RPMI7951 (cell line): ENCODE data around the gene ATP6V0D1. TPM values are rescaled to one million over a fixed set of nuclear protein-coding genes. Genes with fewer than 3 reads are reported as not detected.

Experiments
- DNase-seq: peaks from one replicate; pipeline ENCODE4 v3.0.0-alpha.2; 2012; ENCODE audit warnings: low read depth
- total RNA-seq: library from RNA; depleted of rRNA; stranded (reverse); fragments of >200 nt; shearing (Covaris generic); gene quantifications from 2 replicates; pipeline ENCODE4 v1.2.3, GENCODE V29; 2014

Gene ATP6V0D1
- total RNA-seq, 1 experiment from 2014 or later: 141 TPM

GRCh38 chr16:67409631-67410030, 71.3 kb downstream of the ATP6V0D1 start:
- DNase-seq: no peak

GRCh38 chr16:67407788-67408452, 73.0 kb downstream of the ATP6V0D1 start:
- DNase-seq: no peak

GRCh38 chr16:67407176-67407787, 73.7 kb downstream of the ATP6V0D1 start:
- DNase-seq: no peak

DNA sequence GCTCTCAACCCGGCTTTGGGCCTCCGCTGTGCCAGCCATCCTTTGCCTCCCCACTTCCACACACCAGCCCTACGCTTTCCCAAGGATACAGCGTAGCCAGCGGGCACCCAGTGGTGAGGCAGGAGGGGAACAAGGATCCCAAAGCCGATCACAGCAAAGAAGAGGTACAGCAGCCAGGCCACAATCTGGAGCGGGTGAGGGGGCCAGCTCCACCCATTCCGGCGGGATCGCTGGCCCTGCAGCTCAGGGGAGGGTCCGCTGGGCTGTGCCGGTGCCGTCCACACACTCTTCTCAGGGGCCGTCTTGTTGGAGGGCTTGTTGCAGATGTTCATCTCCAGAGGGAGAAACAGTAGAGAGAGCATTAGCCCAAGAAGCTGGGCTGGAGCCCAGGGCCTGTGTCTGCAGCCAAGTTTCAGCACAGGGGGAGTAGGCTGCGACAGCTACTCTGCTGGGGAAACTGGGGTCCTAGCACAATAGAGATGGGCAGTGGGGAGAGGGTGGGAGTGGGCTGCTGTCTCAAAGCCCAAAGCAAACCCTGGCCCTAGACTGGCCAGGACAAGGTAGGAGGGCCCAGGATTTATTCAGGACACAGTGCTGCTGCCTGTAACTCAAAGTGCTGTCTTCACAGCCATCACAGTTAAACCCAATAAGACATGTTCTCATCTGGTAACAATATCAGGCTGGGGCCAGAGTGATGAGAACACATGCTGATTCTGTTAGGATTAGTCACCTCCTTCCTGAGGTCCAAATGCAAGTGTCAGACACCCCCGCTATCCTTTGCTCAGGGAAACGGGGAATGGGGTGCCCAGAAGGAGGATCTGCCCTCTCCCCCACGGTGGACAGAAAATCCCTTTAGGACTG, 74.6 kb downstream of the ATP6V0D1 start:
- DNase-seq: peak; percentile 57

- DNase-seq: no peak
These were observed 75.6 kb downstream of the ATP6V0D1 start for GRCh38 chr16:67405336-67405735.

DNA sequence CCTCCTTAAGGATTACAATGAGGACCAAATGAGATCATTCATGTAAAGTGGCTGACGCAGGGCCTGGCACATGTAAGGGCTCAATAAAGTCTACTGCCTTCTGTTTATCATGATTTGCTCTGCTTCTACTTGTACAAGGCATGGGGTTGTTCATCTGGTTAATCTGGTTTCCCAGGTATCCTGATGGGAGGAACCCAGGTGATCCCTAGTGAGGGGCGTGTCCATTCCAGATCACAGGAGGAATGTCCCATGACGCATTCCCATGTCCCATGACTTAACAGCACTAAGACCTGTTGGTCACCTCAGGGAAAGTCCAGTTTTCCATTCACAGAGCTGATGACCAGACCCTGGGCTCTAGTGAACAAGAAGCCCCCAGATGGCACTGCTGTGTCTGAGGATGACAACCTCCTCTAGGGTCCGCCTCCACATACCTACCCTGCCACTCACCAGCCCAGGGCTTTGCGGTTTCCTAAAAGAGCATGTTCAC, 76.2 kb downstream of the ATP6V0D1 start:
- DNase-seq: no peak

- no peak for DNase-seq
These were observed 76.9 kb downstream of the ATP6V0D1 start for GRCh38 chr16:67403976-67404555.

- DNase-seq: no peak
These were observed 80.1 kb downstream of the ATP6V0D1 start for GRCh38 chr16:67400901-67401300.

GRCh38 chr16:67399749-67400704, 80.9 kb downstream of the ATP6V0D1 start:
- no peak for DNase-seq

GRCh38 chr16:67399218-67399733, 81.7 kb downstream of the ATP6V0D1 start:
- DNase-seq: no peak

DNA sequence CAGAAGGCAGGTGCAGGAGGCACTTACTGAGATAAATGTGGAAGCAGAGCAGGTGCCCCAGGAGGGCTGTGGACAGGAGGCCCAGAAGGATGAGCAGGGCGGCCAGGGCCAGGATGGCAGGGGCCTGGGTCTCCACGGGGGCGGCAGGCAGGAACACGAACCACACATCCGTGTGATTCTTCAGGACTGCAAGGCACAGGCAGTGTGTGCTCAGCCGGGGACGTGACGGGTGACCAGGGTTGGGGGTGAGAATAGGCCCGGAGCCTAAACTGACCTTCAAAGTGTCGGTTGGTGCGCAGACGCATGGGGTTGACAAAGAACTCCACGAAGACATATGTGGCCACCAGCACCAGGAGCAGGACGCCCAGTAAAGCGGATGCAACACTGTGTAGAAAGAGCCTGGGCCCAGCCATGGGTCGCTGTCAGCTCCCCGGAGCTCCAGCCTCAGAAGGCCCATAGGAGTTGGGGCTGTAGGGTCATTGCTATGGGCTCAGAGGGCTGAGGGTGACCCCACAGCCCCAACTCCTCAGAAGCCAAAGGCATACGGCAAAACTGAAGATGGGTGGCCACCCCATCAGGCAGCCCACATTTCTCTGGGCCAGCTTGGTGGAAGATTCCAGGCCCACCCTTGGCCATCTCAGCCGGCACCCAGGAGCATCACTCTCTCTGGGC, 82.3 kb downstream of the ATP6V0D1 start:
- DNase-seq: no peak

- DNase-seq: no peak
These were observed 83.0 kb downstream of the ATP6V0D1 start for GRCh38 chr16:67397812-67398545.

GRCh38 chr16:67397036-67397801, 83.7 kb downstream of the ATP6V0D1 start:
- DNase-seq: no peak

GRCh38 chr16:67396159-67397035, 84.6 kb downstream of the ATP6V0D1 start:
- DNase-seq: peak; percentile 85

DNA sequence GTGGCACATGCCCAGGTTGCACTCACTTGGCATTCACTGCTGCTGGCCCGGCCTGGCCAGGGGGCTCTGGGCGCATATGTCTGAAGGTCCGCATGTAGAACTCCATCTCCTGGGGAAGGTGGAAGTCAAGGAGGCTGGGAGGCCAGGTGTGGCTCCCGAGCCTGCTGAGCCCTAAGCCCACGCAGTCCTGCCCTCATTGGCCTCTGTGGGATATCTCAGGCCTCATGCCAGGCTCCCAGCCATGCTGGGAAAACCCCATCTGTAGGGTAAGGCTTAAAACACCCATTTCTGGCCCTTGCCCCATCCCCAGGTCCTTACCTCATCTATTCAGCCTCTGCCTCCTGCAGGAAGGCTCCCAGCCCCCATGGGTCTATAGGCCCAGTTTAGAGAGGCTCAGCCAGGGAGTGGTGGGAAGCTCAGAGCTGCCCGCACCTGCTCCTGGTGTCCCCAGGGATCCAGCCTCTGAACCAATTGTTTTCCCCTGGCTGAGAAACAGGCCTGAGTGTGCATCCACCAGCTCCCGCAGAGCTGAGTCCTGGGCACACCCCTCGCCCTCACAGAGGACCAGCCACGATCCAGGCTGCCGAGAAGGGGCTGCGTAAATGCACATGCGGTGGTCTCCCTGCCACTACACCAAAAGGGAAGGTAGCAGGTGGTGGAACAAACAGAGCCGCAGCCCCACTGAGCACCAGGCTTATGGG, 85.3 kb downstream of the ATP6V0D1 start:
- no peak for DNase-seq

DNA sequence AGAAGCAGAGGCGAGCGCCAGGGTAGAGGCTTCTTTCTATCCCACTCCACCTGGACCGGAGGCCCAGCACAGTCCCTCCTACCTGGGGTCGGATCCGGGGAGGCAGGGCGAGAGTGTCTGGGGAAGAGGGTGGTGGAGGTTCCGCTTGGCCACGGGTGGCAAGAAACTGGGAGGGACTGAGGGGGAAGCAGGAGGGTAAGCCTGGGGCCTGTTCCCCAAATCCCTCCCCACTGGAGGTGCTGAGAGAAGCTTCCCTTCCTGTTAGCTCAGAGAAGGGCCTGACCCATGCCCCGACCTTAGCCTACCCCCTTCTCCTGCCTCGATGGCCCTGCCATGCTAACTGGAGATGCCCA, 85.9 kb downstream of the ATP6V0D1 start:
- DNase-seq: no peak
